Upper lobe of left lung (tissue), 6 donors: ENCODE results near the gene PDXK. TPM values are rescaled to one million over a fixed set of nuclear protein-coding genes. Genes with fewer than 3 reads are reported as not detected.

ENCODE experiments used
- ATAC-seq, 2 donors: fragments of 200-7000 bp; cut with Tn5 transposase; one replicate each; pipeline ENCODE4 v1.9.1; 2022; ENCODE audit warnings: mild to moderate bottlenecking in 2 of 2, moderate library complexity in 2 of 2; ENCODE audit not compliant: low FRiP score in 2 of 2
- DNase-seq, 2 donors: peaks; one replicate each; pipeline ENCODE4 v3.0.0-alpha.2; 2019 to 2020
- H3K27ac ChIP-seq, 4 donors: fragments of 200-600 bp; sonication (generic); one replicate each; pipeline ENCODE4 v1.5.1; 2016 to 2019
- H3K27me3 ChIP-seq, 4 donors: fragments of 200-600 bp; sonication (generic); one replicate each; pipeline ENCODE4 v1.5.1; 2017 to 2019
- H3K36me3 ChIP-seq, 4 donors: fragments of 200-600 bp; sonication (generic); one replicate each; pipeline ENCODE4 v1.5.1; 2016 to 2019
- H3K4me1 ChIP-seq, 4 donors: fragments of 200-600 bp; sonication (generic); one replicate each; pipeline ENCODE4 v1.5.1; 2018 to 2019
- H3K4me3 ChIP-seq, 4 donors: fragments of 200-600 bp; sonication (generic); one replicate each; pipeline ENCODE4 v1.5.1; 2017 to 2019; ENCODE audit warnings: mild to moderate bottlenecking in 2 of 4, moderate library complexity in 1 of 4
- H3K9me3 ChIP-seq, 4 donors: fragments of 200-600 bp; sonication (generic); one replicate each; pipeline ENCODE4 v1.5.1; 2018 to 2019
- CTCF ChIP-seq, 6 experiments: fragments of 450-650 bp in 4 of 6; fragments of 200-600 bp in 2 of 6; sonication (generic) in 2 of 6; IDR thresholded peaks; one replicate each; pipeline ENCODE4 v1.5.1; 2016 to 2019; ENCODE audit warnings: antibody characterized with exemption in 6 of 6
- EP300 ChIP-seq, 4 donors: sonication (generic); formaldehyde crosslinking; IDR thresholded peaks; one replicate each; pipeline ENCODE4 v1.5.1; 2017; ENCODE audit warnings: antibody characterized with exemption in 4 of 4, control low read depth in 2 of 4
- POLR2A ChIP-seq, 4 donors: fragments of 450-650 bp; IDR thresholded peaks; one replicate each; pipeline ENCODE4 v1.5.1; 2016 to 2017; ENCODE audit warnings: antibody characterized with exemption in 4 of 4, mild to moderate bottlenecking in 2 of 4
- POLR2AphosphoS5 ChIP-seq, 2 donors: sonication (generic); formaldehyde crosslinking; IDR thresholded peaks; one replicate each; pipeline ENCODE4 v1.5.1; 2017; ENCODE audit warnings: antibody characterized with exemption in 2 of 2
- WGBS, 2 donors: methylation state at CpG; one replicate each; pipeline ENCODE4 v1.1.5; 2017 to 2018; 5-methylcytosine and 5-hydroxymethylcytosine counted together
- total RNA-seq, 6 donors: library from RNA; depleted of rRNA in 4 of 6; stranded (reverse); fragments of >200 nt in 4 of 6; gene quantifications; one replicate each; pipeline versions ENCODE4 v1.1.0 to v1.2.1, GENCODE V29; 2016 to 2021
- donor health status: DM: no; HTN: no; CAD: no; lungs with moderate emphysema.
- donor health status: DM: no; HTN: yes; CAD: no; lungs with severe emphysema.

The PDXK gene
- total RNA-seq, 6 donors from 2014 or later: 105 to 301 (median 207) TPM

- Histone ChIP-seq H3K36me3 (peaks cover 6 to 13% (median 9%) of the 10 kb centered on the region in 4 donors), H3K4me3 (peak overlapping the region; percentile 79 to 97 (median 95)), H3K27me3 (no peaks in the 10 kb centered on the region), H3K4me1 (peaks cover 44 to 56% (median 47%) of the 10 kb centered on the region in 4 donors), H3K27ac (peak overlapping the region; percentile 93 to 98 (median 96)), H3K9me3 (no peaks in the 10 kb centered on the region)
- DNase-seq: no peak
- no peak for TF ChIP-seq CTCF (IDR thresholded peaks at IDR 0.05)
- TF ChIP-seq EP300 (IDR thresholded peaks at IDR 0.05): no peak
- TF ChIP-seq POLR2AphosphoS5 (IDR thresholded peaks at IDR 0.05): no peak
- TF ChIP-seq POLR2A (IDR thresholded peaks at IDR 0.05): no peak
- 69 to 71% methylated on average over 11 to 16 of the region's 16 CpGs for WGBS, 2 donors
- ATAC-seq: peak in 1 of 2 donors; percentile 9
These were observed 1.7 kb downstream of the PDXK start for GRCh38 chr21:43720539-43721166.

DNA sequence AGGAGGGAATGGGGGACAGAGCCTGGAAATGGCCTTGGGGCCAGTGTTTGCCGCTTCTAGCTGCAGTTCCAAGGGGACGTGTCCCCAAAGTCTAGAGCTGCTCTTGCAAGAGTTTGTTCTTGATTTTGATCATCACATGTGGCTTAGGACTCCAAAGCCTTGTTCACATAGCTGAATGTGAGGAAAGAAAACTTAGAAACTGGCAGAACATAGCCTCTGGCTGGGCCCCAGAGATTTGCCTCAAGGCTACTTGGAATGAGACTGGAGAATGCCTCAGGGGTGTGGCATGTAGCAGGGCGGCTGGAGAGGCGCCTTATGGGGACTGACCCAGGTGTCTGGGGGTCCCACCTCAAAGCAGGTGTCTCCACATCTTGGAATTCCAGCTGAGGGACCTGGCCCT, 2.3 kb downstream of the PDXK start:
- Histone ChIP-seq H3K27ac (peak overlapping the region; percentile 93 to 98 (median 96)), H3K9me3 (no peaks in the 10 kb centered on the region), H3K4me1 (peaks cover 50 to 62% (median 52%) of the 10 kb centered on the region in 4 donors), H3K36me3 (peaks cover 6 to 13% (median 9%) of the 10 kb centered on the region in 4 donors), H3K27me3 (no peaks in the 10 kb centered on the region), H3K4me3 (peak overlapping the region in 3 of 4 donors; percentile 79 to 97 (median 94))
- ATAC-seq: no peak
- 60 to 66% methylated on average over 2 to 4 of the region's 4 CpGs for WGBS, 2 donors
- TF ChIP-seq POLR2A (IDR thresholded peaks at IDR 0.05) (no peak), CTCF (IDR thresholded peaks at IDR 0.05) (no peak), POLR2AphosphoS5 (IDR thresholded peaks at IDR 0.05) (no peak), EP300 (IDR thresholded peaks at IDR 0.05) (peak in 1 of 4 donors; percentile 7)
- peak in 1 of 2 donors; percentile 56 for DNase-seq

DNA sequence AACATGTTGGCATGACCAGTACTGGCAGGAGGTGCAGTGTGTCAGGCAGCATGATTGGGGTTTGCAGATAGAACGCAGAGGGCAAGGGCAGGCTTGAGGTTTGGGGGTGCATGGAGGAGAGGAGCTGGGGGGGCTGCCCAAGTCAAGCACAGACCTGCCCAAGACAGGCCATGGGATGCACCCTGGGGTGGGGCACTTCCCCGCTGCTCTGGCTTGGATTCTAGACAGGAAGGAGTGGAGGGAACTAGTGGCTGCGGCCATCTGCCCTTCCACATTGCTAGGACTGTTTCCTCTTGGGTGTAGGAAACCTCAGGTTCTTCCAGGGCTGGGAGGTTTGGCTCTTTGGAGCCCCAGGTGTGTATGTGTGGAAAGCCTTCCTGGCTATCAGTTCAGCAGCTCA, 3.0 kb downstream of the PDXK start:
- H3K27ac ChIP-seq: peak overlapping the region; percentile 36 to 97 (median 76)
- peaks cover 57 to 69% (median 60%) of the 10 kb centered on the region in 4 donors for H3K4me1 ChIP-seq
- peaks cover 6 to 13% (median 9%) of the 10 kb centered on the region in 4 donors for H3K36me3 ChIP-seq
- TF ChIP-seq CTCF (IDR thresholded peaks at IDR 0.05) (no peak), POLR2A (IDR thresholded peaks at IDR 0.05) (no peak), POLR2AphosphoS5 (IDR thresholded peaks at IDR 0.05) (no peak), EP300 (IDR thresholded peaks at IDR 0.05) (no peak)
- 58 to 63% methylated on average over 3 of the region's 3 CpGs for WGBS, 2 donors
- no peaks in the 10 kb centered on the region for H3K9me3 ChIP-seq
- no peak for ATAC-seq
- no peaks in the 10 kb centered on the region for H3K27me3 ChIP-seq
- peak overlapping the region in 2 of 4 donors; percentile 94 to 97 for H3K4me3 ChIP-seq
- DNase-seq: peak in 1 of 2 donors; percentile 58

GRCh38 chr21:43723648-43724047, 4.7 kb downstream of the PDXK start:
- WGBS, 2 donors: 87 to 91% methylated on average over 3 to 6 of the region's 12 CpGs
- H3K27ac ChIP-seq: peak overlapping the region in 1 of 4 donors; percentile 50
- no peaks in the 10 kb centered on the region for H3K27me3 ChIP-seq
- H3K4me3 ChIP-seq: no peak overlapping the region
- no peak for DNase-seq
- peaks cover 6 to 13% (median 9%) of the 10 kb centered on the region in 4 donors for H3K36me3 ChIP-seq
- TF ChIP-seq EP300 (IDR thresholded peaks at IDR 0.05) (no peak), CTCF (IDR thresholded peaks at IDR 0.05) (no peak), POLR2A (IDR thresholded peaks at IDR 0.05) (no peak), POLR2AphosphoS5 (IDR thresholded peaks at IDR 0.05) (no peak)
- no peaks in the 10 kb centered on the region for H3K9me3 ChIP-seq
- ATAC-seq: no peak
- peaks cover 69 to 80% (median 70%) of the 10 kb centered on the region in 4 donors for H3K4me1 ChIP-seq
